GM21381 (cell line): ENCODE data around the gene EPHX1.
"Not testable (repeated sequence)": the region's sequence is repeated elsewhere in the genome, so short reads cannot be mapped to it uniquely, and the experiment has no call there.

Experiments used
- ATAC-seq: cut with Tn5 transposase; IDR thresholded peaks from one replicate; pipeline ENCODE4 v1.9.1; 2021; ENCODE audit warnings: mild to moderate bottlenecking, moderate library complexity; ENCODE audit not compliant: unreplicated experiment

EPHX1 gene

DNA sequence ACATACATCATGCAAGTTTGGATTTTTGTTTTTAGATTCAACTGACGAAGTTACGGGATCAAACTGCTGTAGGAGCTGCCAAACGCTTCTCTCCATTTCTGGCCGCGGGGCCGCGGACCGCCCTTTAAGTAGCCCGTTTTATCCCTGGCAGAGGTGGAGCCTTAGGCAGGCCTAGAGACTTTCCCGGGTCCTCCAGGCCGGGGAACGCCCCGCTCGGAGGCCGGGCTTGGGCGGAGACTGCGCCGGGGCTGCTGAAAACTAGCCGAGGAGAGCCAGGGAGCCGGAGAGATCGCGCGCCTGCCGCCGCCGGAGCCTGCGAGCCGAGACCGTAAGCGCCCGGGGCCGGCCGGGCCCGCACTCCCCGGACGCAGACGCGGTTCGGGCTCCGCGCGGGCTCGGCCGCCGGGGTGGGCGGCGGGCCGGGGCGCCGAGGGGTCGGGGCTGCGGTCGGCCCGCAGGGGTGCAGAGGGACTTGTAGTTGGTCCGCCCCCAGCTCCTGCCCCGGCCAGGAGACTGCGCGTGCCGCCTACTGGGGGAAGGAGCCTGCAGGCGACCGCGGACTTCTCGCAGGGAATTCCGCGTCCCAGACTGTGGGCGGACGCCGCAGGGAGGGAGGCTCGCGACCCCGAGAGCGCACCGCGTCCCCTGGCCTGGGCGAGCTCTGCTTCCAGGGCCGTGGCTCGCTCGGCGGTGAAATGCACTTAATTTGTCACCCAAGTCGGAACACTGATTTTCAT is at the start of gene EPHX1:
Gene EPHX1, plus strand, starts transcription at position 283 of the 737 bp plus-strand sequence. CDS start 18,606 bp downstream, outside the sequence.
- peak; percentile 99 for ATAC-seq

GRCh38 chr1:225760531-225760930 is 49.4 kb upstream of the EPHX1 start:
- no peak for ATAC-seq

DNA sequence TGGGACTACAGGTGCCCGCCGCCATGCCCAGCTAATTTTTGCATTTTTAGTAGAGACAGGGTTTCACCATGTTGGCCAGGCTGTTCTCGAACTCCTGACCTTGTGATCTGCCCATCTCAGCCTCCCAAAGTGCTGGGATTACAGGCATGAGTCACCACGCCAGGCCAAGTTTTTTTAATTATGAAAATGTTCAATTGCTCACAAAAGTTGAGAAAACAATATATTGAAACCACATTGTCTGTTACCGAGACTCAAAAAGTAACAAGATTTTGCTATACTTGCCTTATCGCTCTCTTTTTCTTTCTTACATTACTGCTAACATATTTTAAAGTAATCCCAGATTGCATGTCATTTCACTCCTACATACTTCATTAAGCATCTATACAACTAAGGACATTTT is 48.5 kb upstream of the EPHX1 start:
- ATAC-seq = not testable (repeated sequence)

GRCh38 chr1:225762002-225762441 is 47.9 kb upstream of the EPHX1 start:
- no peak for ATAC-seq

- no peak for ATAC-seq
These were observed 47.5 kb upstream of the EPHX1 start for GRCh38 chr1:225762444-225762843.

- ATAC-seq = no peak
These were observed 46.0 kb upstream of the EPHX1 start for GRCh38 chr1:225763716-225764548.

DNA sequence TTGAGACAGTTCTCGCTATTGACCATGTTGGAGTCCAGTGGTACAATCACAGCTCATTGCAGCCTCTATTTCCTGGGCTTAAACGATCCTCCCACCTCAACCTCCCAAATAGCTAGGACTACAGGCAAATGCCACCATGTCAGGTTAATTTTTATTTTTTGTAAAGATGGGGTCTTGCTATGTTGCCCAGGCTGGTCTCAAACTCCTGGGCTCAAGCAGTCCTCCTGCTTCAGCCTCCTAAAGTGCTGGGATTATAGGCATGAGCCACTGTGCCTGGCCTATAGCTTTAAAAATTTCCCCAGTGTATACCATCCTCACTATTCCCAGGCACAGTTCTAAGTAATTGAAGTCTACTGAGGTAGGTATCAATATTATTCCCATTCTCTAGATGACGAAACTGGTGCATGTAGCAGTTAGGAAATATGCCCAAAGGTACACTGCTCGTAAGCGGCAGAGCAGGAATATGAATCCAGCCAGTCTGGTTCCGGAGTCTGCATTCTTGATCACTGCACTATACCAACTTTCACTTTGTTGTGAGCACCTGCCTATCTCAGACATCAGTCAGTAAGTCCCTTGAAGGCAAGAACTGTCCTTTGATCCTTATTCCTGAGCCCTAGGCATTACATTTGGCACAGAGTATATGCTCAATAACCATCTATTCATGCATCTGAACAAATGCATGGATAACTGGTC is 43.8 kb upstream of the EPHX1 start:
- ATAC-seq = no peak

DNA sequence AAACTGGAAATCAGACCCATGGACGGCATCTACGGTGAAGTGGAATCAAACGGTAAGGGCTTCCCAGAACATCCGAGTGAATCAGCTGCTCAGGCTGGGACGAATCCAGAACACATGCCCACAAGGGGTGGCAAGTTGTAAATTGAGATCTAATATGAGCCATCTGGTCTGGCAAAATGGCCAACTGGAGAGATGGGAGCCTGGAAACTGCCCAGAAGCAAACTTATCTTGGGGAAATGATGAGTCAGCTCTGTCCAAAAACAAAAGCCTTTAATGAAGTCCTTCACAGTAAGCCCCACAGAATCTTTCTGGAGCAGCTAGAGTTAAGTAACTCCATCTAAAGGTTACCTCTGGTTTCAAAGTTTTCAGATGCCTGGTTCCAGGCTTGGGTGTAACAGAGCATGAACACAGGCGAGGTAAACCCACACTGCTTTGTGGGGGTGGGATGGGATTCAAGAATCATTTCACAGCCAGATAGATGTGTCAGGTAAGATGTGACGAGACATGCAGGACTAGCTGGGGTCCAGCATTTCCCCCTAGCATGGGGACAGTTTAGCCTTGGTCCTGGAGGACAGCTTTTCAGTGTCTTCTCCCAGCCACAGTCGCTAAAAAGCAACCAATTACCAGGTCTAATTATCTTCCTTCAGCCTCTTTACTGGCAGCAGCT is 42.8 kb upstream of the EPHX1 start:
- ATAC-seq = no peak

GRCh38 chr1:225767634-225768540 is 42.0 kb upstream of the EPHX1 start:
- ATAC-seq = no peak

DNA sequence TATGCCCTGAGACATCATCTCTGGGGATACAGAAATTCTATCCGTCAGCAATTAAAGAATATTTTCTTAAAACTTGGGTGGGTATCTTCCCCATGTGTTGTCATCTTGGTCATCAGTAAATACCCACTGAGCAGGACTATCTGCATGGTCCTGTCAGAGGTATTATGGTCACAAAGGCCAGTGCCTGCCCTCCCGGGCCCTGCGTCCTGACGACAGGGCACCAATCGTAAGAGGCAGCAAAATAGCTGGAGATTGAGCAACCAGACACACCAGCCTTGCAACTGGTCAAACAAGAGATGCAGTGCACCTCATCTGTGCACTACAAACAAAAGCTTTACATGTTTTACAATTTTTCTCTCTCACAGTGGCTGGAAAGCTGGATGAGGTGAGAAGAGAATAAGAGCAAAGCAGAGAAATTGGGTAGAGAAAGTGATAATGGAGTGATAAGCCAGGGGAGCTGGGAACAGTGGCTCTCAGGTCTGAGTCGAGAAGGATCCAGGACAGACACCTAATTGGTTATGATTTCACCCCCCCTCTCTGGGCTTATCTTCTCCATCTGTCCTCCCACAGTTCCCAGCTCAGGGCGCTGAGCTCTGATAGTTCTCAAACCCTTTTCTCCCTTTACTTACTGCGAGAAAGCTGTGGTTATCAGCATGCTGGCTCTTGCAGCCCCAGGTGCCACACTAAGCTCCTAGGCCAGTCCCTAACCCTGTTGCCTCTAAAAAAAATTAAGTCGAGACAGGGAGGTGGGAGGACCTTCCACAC is 41.1 kb upstream of the EPHX1 start:
- ATAC-seq = no peak

GRCh38 chr1:225769687-225770086 is 40.2 kb upstream of the EPHX1 start:
- ATAC-seq = no peak

- ATAC-seq = no peak
These were observed 39.2 kb upstream of the EPHX1 start for GRCh38 chr1:225770561-225771248.

DNA sequence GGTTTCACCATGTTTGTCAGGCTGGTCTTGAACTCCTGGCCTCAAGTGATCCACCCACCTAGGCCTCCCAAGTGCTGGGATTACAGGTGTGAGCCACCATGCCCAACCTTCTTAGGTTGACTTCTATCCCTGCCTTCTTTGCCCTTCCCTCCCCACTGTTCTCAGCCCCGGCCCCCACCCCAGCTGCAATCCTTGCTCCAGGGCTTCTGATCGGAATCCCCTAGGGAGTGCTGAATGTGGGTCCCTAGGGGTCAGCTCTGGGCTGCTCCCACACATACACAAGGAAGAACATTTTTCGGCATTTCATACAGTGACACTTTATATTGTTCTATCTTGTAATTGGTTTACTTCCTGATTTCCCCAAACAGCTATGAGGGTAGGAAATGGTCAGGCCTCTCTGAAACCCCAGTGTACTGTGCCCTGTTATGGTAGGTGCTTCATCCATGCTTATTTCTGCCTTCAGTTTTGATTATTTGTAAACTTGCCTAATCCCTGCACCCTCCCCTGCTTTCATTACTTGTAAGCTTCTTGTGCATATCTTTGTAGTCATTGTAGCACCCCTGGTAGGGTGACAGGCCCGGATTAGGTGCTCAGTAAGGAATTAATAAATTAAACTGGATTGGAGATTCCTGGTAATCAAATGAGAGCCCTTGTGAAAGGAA is 38.1 kb upstream of the EPHX1 start:
- no peak for ATAC-seq

DNA sequence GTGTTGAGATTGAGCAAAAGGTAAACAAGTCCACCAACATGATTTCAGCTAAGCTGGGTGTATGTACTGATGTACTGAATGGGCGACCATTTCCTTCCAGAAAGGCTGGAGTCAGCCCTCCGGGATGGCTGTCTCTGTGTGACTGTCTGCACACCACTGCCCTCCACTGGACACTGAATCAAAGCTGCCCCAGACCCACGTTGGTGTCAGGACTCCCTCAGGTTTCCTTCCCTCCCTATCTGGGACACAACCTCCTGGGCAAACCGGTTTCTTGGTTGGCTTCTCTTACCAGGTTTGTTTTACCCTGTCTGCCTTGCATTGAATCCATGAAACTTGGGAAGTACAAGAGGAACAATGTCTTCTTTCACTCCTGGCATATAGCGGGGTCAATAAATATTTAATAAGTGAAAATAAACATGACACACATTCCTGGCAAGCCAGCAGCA is 37.6 kb upstream of the EPHX1 start:
- no peak for ATAC-seq

DNA sequence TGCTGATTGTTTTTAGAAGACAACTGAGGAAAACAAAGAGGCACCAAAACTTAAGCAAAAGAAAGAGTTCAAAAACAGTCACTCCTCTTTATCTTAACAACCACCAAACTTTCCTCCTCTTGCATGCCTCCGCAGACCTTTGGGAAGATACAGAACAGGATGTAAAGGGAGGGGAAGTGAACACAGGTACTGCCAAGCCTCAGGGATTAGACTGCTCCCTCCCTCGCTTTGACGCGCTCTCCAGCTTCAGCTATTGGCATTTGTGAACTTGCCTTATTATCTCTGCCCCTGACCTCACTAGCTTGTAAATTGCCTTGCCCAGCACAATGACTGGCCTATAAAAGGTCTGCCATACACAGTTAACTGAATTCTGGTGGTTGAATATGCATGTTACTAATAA is 37.1 kb upstream of the EPHX1 start:
- no peak for ATAC-seq

DNA sequence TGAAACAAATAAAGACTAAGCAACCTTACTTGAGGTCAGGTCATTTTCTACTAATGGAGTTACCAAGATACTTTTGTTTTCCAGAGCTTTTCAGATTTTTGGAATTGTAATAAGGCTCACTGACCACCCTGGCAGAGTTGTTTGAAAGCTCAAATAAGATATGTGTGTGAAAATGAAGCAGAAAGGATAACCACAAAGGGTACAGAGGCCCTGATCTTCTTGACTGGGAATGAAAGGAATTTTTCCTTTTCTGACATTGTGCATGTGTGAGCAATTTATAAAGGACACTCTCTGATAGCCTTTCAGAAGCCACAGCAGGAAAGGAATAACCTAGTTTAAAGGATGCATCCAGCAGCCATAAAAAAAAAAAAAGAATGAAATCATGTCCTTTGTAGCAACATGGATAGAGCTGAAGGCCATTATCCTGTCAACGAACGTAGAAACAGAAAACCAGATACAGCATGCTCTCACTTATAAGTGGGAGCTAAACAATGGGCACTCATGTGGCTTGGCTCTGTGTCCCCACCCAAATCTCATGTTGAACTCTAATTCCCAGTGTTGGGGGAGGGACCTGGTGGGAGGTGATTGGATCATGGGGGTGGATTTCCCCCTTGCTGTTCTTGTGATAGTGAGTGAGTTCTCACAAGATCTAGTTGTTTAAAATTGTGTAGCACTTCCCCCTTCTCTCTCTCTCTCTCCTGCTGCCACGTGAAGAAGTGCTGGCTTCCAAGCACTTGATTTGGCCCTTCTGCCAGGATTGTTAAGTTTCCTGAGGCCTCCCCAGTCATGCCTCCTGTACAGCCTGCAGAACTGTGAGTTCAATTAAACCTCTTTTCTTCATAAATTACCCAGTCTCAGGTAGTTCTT is 35.4 kb upstream of the EPHX1 start:
- no peak for ATAC-seq

DNA sequence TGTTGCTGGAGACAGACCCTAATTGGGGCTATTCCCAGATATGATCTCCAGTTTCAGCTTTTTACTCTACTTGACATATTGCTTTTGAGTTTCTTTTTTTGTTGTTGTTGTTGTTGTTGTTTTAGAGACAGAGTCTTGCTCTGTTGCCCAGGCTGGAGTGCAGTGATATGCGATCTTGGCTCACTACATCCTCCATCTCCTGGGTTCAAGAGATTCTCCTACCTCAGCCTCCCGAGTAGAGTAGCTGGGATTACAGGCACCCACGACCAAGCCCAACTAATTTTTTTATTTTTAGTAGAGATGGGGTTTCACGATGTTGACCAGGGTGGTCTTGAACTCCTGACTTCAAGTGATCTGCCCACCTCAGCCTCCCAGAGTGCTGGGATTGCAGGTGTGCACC is 33.6 kb upstream of the EPHX1 start:
- ATAC-seq = no peak
